Keratinocyte (primary cell): ENCODE results near the gene CDC6. TPM values are rescaled to one million over a fixed set of nuclear protein-coding genes. Genes with fewer than 3 reads are reported as not detected.
"Not testable (repeated sequence)": the region's sequence is repeated elsewhere in the genome, so short reads cannot be mapped to it uniquely, and the experiment has no call there.

ENCODE experiments used
- DNase-seq: peaks from one replicate; pipeline ENCODE4 v3.0.0-alpha.2; 2011; ENCODE audit warnings: low read depth, missing footprints, low spot score
- FAIRE-seq: peaks from 2 replicates; lab custom pipeline; 2011; peaks lifted over from hg19 to GRCh38; lab: Jason Lieb, UNC
- H2AFZ ChIP-seq: 2 replicates; pipeline ENCODE4 v1.6.0; 2012; ENCODE audit warnings: low read length, control low read depth, inconsistent platforms; ENCODE audit not compliant: control insufficient read depth
- H3K27ac ChIP-seq: 2 replicates; pipeline ENCODE4 v1.5.1; 2011; ENCODE audit warnings: low read length; ENCODE audit not compliant: control insufficient read depth, insufficient read depth
- H3K27me3 ChIP-seq: 3 replicates; pipeline ENCODE4 v1.6.0; 2011; ENCODE audit warnings: low read length; ENCODE audit not compliant: control insufficient read depth, insufficient read depth; ENCODE audit errors: extremely low read depth
- H3K36me3 ChIP-seq, 2 experiments: 2 replicates in 1 of 2; 3 replicates in 1 of 2; pipeline ENCODE4 v1.5.1; 2011; ENCODE audit warnings: low read length in 2 of 2, mild to moderate bottlenecking in 1 of 2; ENCODE audit not compliant: control insufficient read depth in 2 of 2, insufficient read depth in 2 of 2; ENCODE audit errors: extremely low read depth in 1 of 2
- H3K4me1 ChIP-seq: 3 replicates; pipeline ENCODE4 v1.5.1; 2011; ENCODE audit warnings: low read length; ENCODE audit not compliant: control insufficient read depth, insufficient read depth; ENCODE audit errors: extremely low read depth
- H3K4me2 ChIP-seq: 3 replicates; pipeline ENCODE4 v1.6.0; 2011; ENCODE audit warnings: low read depth, low read length; ENCODE audit not compliant: control insufficient read depth, insufficient read depth; ENCODE audit errors: extremely low read depth
- H3K4me3 ChIP-seq, 3 experiments: fragments of 200-600 bp in 1 of 3; sonication (generic) in 1 of 3; 2 replicates in 2 of 3; 3 replicates in 1 of 3; pipeline ENCODE4 v1.5.1; 2011 to 2016; ENCODE audit warnings: low read length in 3 of 3, mild to moderate bottlenecking in 3 of 3, control low read depth in 2 of 3, inconsistent platforms in 1 of 3, low read depth in 1 of 3, mixed read lengths in 1 of 3, mixed run types in 1 of 3, moderate library complexity in 1 of 3; ENCODE audit not compliant: control insufficient read depth in 2 of 3, insufficient read depth in 2 of 3; ENCODE audit errors: extremely low read depth in 1 of 3
- H3K79me2 ChIP-seq: 2 replicates; pipeline ENCODE4 v1.6.0; 2012; ENCODE audit warnings: low read length; ENCODE audit not compliant: control insufficient read depth, insufficient read depth
- H3K9ac ChIP-seq: 3 replicates; pipeline ENCODE4 v1.6.0; 2011; ENCODE audit warnings: low read length; ENCODE audit not compliant: control insufficient read depth, insufficient read depth; ENCODE audit errors: extremely low read depth
- H3K9me1 ChIP-seq: 3 replicates; pipeline ENCODE4 v1.6.0; 2011; ENCODE audit warnings: low read length; ENCODE audit not compliant: control insufficient read depth, insufficient read depth; ENCODE audit errors: extremely low read depth
- H3K9me3 ChIP-seq: 2 replicates; pipeline ENCODE4 v1.5.1; 2012; ENCODE audit warnings: low read depth, low read length; ENCODE audit not compliant: control insufficient read depth
- H4K20me1 ChIP-seq: 3 replicates; pipeline ENCODE4 v1.6.0; 2011; ENCODE audit warnings: low read length; ENCODE audit not compliant: control insufficient read depth, insufficient read depth; ENCODE audit errors: extremely low read depth
- CTCF ChIP-seq, 3 experiments: IDR thresholded peaks in 1 of 3; conservative IDR thresholded peaks in 1 of 3; optimal IDR thresholded peaks in 1 of 3; 2 replicates in 2 of 3; 3 replicates in 1 of 3; pipeline versions ENCODE3 to v1.5.1; 2011; ENCODE audit warnings: low read length in 3 of 3, mild to moderate bottlenecking in 3 of 3, moderate library complexity in 2 of 3, control low read depth in 1 of 3, inconsistent platforms in 1 of 3; ENCODE audit not compliant: insufficient read depth in 2 of 3; ENCODE audit errors: extremely low read depth in 1 of 3
- EZH2 ChIP-seq: IDR thresholded peaks from one replicate; pipeline ENCODE4 v1.6.1; 2012; ENCODE audit warnings: inconsistent platforms, mild to moderate bottlenecking, low read length, moderate library complexity
- dilution Hi-C: fragments of 300-500 bp; cut with MboI; formaldehyde crosslinking; loops from one replicate; pipeline ENCODE4 v1.7.0; 2020; ENCODE audit warnings: low sequenced_read_pairs; ENCODE audit not compliant: extremely low pct_ligation_motif_present
- polyA plus RNA-seq, 5 experiments: library from polyadenylated mRNA; depleted of rRNA in 3 of 5; stranded (reverse) in 3 of 5; stranded (forward) in 1 of 5; unstranded in 1 of 5; fragments of >200 nt; gene quantifications; 1 replicate in 1 of 5; 2 replicates in 3 of 5; 3 replicates in 1 of 5; pipeline versions ENCODE4 v1.2.1 to v1.2.3, GENCODE V29; 2011 to 2012; ENCODE audit warnings: missing spikeins in 2 of 5, low read depth in 1 of 5, low replicate concordance in 1 of 5

Gene CDC6
- polyA plus RNA-seq, 1 donor (not counting 4 experiments of a cell fraction or from before 2014, with no cell fraction given): 28.0 TPM

GRCh38 chr17:40303009-40303657 is 15.5 kb downstream of the CDC6 start:
- TF ChIP-seq EZH2 (no peak), CTCF (optimal IDR thresholded peaks at IDR 0.05 in 1 of 3, IDR thresholded peaks at IDR 0.05 in 1 of 3, conservative IDR thresholded peaks at IDR 0.05 in 1 of 3; ENCODE audit: extremely low read depth in 1 of 3, insufficient read depth in 2 of 3, low read length in 3 of 3) (peak; percentile 43 to 68 (median 68))
- no peaks in the 10 kb centered on the region for H3K9me1 ChIP-seq
- no peak overlapping the region for H3K9ac ChIP-seq
- peaks cover 31% of the 10 kb centered on the region for H3K4me1 ChIP-seq
- no peaks in the 10 kb centered on the region for H3K9me3 ChIP-seq
- dilution Hi-C loops: loop anchor here (5.0 kb wide), 1 partner anchor 59 kb away; the partner anchor contains the start of gene GJD3
- H3K27me3 ChIP-seq: no peaks in the 10 kb centered on the region
- no peak for DNase-seq
- no peaks in the 10 kb centered on the region for H3K79me2 ChIP-seq
- H3K4me2 ChIP-seq: no peak overlapping the region
- no peak overlapping the region for H2AFZ ChIP-seq
- peaks cover 0 to 31% of the 10 kb centered on the region in 2 experiments for H3K36me3 ChIP-seq
- FAIRE-seq: peak; percentile 43
- no peak overlapping the region for H3K4me3 ChIP-seq
- no peaks in the 10 kb centered on the region for H4K20me1 ChIP-seq
- H3K27ac ChIP-seq: no peak overlapping the region

- peaks cover 36% of the 10 kb centered on the region for H3K4me1 ChIP-seq
- no peaks in the 10 kb centered on the region for H4K20me1 ChIP-seq
- no peak overlapping the region for H3K9ac ChIP-seq
- no peak overlapping the region for H3K4me3 ChIP-seq
- H2AFZ ChIP-seq: no peak overlapping the region
- H3K9me3 ChIP-seq: no peaks in the 10 kb centered on the region
- H3K79me2 ChIP-seq: no peaks in the 10 kb centered on the region
- no peaks in the 10 kb centered on the region for H3K9me1 ChIP-seq
- peaks cover 0 to 31% of the 10 kb centered on the region in 2 experiments for H3K36me3 ChIP-seq
- dilution Hi-C loops: loop anchor here (5.0 kb wide), 1 partner anchor 58 kb away; the partner anchor contains the start of gene GJD3
- no peak overlapping the region for H3K4me2 ChIP-seq
- H3K27me3 ChIP-seq: no peaks in the 10 kb centered on the region
- DNase-seq: no peak
- TF ChIP-seq CTCF (optimal IDR thresholded peaks at IDR 0.05 in 1 of 3, IDR thresholded peaks at IDR 0.05 in 1 of 3, conservative IDR thresholded peaks at IDR 0.05 in 1 of 3; ENCODE audit: extremely low read depth in 1 of 3, insufficient read depth in 2 of 3, low read length in 3 of 3) (no peak), EZH2 (no peak)
- FAIRE-seq: no peak
- no peak overlapping the region for H3K27ac ChIP-seq
These were observed 16.3 kb downstream of the CDC6 start for GRCh38 chr17:40303708-40304551.

- H3K4me3 ChIP-seq, FAIRE-seq, H3K9me1 ChIP-seq, H3K9ac ChIP-seq, DNase-seq, H3K79me2 ChIP-seq, H3K27me3 ChIP-seq, H3K4me2 ChIP-seq, H4K20me1 ChIP-seq, H3K9me3 ChIP-seq, H3K27ac ChIP-seq, H2AFZ ChIP-seq: not testable (repeated sequence)
- peaks cover 42% of the 10 kb centered on the region for H3K4me1 ChIP-seq
- peaks cover 0 to 31% of the 10 kb centered on the region in 2 experiments for H3K36me3 ChIP-seq
- dilution Hi-C loops: loop anchor here (5.0 kb wide), 1 partner anchor 58 kb away; the partner anchor contains the start of gene GJD3
These were observed 16.8 kb downstream of the CDC6 start for GRCh38 chr17:40304552-40304863.
